ENCODE data around the gene PRSS22.

PRSS22 gene

DNA sequence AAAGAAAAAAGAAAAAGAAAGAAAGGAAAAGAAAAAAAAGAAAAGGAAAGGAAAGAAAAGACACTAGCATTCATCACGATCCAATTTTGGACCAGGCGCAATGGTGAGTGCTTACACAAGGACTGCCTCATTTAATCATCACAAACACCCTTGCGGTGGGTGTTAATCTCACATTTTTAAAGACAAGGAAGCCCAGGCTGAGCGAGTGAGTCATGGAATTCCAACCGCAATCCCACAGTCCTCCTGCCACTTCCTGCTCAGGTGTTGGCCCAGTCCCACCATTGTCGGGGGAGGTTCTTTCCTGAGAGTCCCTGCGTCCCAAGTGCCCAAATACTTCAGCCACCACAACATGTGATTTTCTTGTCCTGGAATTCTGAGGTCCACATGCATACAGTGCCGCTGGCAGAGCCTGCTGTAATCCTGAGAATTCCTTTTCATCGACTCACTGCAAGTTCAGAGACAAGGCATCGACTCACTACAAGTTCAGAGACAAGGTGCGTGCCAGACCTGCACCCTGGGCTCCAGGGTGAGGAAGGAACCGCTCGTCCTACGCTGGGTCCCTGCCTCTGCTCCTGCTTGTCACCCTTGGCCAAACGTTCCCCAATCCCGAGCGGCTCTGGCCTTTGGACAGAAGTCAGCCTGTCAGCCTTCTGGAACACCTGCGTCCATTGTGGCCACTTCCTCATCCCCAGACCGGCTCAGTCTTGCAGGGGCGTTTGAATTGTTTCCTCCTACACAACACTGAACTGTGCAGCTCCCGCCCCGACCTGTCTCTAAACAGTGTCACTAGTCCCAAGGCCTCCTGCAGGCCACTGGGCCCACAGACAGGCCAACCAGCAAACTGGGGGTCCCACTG is 22.1 kb downstream of the PRSS22 start:
- ChIA-PET POLR2A (no interaction called here), CTCF (interaction anchor here (0.7 to 2.3 kb wide), 3 partner anchors 9 to 32 kb away, joined by 3 to 10 read pairs (median 3); no protein-coding TSS in a partner anchor)

DNA sequence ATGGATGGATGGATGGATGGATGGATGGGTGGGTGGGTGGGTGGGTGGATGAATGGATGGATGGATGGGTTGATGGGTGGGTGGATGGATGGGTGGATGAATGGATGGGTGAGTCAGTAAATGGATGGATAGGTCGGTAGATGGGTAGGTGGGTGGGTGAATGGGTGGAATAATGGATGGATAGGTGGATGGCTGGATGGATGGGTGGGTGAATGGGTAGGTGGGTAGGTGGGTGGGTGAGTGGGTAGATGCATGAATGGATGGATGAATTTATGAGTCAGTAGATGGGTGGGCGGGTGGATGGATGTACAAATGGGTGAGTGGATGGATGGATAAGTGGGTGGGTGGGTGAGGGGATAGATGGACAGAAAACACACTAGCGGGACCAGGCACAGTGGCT is 23.0 kb downstream of the PRSS22 start:
- no peak for TF ChIP-seq CTCF (IDR thresholded peaks at IDR 0.05; ENCODE audit: insufficient read depth, low read length, missing control alignments)
- no peak for DNase-seq (ENCODE audit: low read depth, low spot score)
- CTCF ChIA-PET: interaction anchor here (2.3 kb wide), 1 partner anchor 33 kb away, joined by 10 read pairs; no protein-coding TSS in a partner anchor
- POLR2A ChIA-PET: no interaction called here
- no peak overlapping the region for H3K4me3 ChIP-seq (ENCODE audit: low read depth, low read length)

More for the DNA sequence above, 22.1 kb downstream of the PRSS22 start:
- no peak for TF ChIP-seq CTCF (IDR thresholded peaks at IDR 0.05; ENCODE audit: insufficient read depth, low read length, missing control alignments)
- peak; percentile 93 for DNase-seq (ENCODE audit: low read depth, low spot score)
- no peak overlapping the region for H3K4me3 ChIP-seq (ENCODE audit: low read depth, low read length)

GRCh38 chr16:2833776-2834175 is 24.2 kb downstream of the PRSS22 start:
- TF ChIP-seq CTCF (IDR thresholded peaks at IDR 0.05; ENCODE audit: insufficient read depth, low read length, missing control alignments): no peak
- CTCF ChIA-PET: no interaction called here
- POLR2A ChIA-PET: no interaction called here
- no peak overlapping the region for H3K4me3 ChIP-seq (ENCODE audit: low read depth, low read length)
- DNase-seq (ENCODE audit: low read depth, low spot score): no peak

DNA sequence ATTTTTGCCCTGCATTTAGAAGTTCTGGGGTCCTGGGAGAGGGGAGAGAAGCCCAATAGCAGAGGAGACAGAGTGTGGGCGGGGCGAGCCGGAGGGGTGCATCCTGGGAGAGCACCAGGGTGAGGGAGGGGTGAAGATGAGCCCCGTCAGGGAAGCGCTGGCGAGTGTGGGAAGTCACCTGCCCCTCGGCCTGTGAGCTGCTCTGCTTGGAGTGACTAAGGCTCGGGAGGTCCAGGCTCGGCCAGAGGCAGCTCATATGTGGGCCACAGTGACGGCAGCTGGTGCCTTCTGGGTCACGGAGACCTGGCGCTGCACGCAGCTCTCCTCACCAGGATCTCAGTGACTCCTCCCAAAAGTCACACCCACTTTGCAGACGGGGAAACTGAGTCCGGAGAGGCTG is 26.8 kb downstream of the PRSS22 start:
- ChIA-PET CTCF (interaction anchor here (1.0 kb wide), 2 partner anchors 9 to 37 kb away, joined by 3 read pairs; no protein-coding TSS in a partner anchor), POLR2A (no interaction called here)
- no peak for TF ChIP-seq CTCF (IDR thresholded peaks at IDR 0.05; ENCODE audit: insufficient read depth, low read length, missing control alignments)
- no peak overlapping the region for H3K4me3 ChIP-seq (ENCODE audit: low read depth, low read length)
- DNase-seq (ENCODE audit: low read depth, low spot score): no peak

DNA sequence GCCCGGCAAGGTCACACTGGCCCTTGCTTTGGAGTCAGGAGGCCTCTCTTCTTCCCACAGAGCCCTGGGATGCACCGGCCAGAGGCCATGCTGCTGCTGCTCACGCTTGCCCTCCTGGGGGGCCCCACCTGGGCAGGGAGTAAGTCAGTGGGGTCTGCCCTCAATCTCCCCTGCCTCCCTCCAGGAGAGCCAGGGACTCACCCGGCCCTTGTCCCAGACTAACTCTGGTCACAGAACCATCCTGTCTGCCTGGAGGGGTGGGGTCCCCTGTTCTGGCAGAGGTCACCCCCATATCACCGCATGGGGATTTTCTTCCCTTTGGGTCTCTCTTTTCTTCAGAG is 27.6 kb downstream of the PRSS22 start:
- CTCF ChIA-PET: interaction anchor here (1.1 to 1.7 kb wide), 2 partner anchors 9 to 21 kb away, joined by 3 to 13 read pairs; no protein-coding TSS in a partner anchor
- H3K4me3 ChIP-seq (ENCODE audit: low read depth, low read length): no peak overlapping the region
- TF ChIP-seq CTCF (IDR thresholded peaks at IDR 0.05; ENCODE audit: insufficient read depth, low read length, missing control alignments): no peak
- DNase-seq (ENCODE audit: low read depth, low spot score): no peak
- POLR2A ChIA-PET: no interaction called here

DNA sequence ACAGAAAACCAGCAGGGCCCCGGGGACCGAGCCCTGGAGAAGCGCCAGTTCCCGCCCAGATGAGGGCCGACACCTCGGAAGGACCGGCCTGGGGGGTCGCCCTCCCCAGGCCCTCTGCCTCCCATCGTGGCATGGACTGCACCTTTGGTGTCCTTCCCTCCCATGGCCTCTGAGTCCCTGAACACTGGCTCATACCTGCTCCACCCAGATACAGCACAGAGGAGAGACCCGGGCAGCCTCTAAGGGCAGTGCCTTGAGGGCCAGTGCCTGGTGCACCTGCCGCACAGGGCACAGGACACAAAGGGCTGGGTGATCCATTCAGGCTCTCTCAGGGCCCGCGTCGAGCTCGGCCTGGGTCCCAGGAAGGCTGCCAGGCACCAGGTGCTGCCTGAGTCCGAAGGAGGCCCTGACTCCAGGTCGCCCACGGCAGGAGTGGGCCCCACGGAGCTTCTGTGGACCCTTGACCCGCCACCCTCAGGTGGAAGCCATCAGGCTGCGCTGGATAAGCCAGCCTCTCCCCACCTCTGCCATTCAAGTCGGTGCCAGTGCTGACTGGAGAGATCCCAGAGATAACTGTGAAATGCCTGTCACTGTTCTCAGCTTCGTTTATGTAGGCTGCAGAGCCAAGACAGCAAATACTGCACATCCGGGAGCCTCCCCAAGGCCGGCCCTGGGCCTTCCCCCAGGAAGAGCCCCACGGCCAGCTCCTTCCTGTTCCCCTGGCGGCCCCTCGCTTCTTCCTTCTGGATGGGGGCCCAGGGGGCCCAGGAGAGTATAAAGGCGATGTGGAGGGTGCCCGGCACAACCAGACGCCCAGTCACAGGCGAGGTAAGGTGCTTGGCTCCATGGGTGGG is 28.2 kb downstream of the PRSS22 start, which contains the start of gene ZG16B:
Gene ZG16B (plus strand): TSS at position 803 of the 854 bp plus-strand sequence. CDS start 139 bp downstream, outside the sequence.
- H3K4me3 ChIP-seq (ENCODE audit: low read depth, low read length): no peak within 1 kb of the TSS
- TF ChIP-seq CTCF (IDR thresholded peaks at IDR 0.05; ENCODE audit: insufficient read depth, low read length, missing control alignments): no peak
- ChIA-PET CTCF (interaction anchor here (1.1 to 1.7 kb wide), 2 partner anchors 9 to 20 kb away, joined by 3 to 13 read pairs; no protein-coding TSS in a partner anchor), POLR2A (no interaction called here)
- DNase-seq (ENCODE audit: low read depth, low spot score): no peak
